Nephron (organoid): Measurements from ENCODE around the gene INTS11.

Experiments used
- H3K27ac Mint-ChIP-seq, 3 experiments: 2 replicates each; pipeline ENCODE4 v1.8.0; 2020; ENCODE audit warnings: mixed read lengths in 3 of 3, mild to moderate bottlenecking in 2 of 3, moderate library complexity in 1 of 3
- H3K27me3 Mint-ChIP-seq: 2 replicates; pipeline ENCODE4 v1.8.0; 2021; ENCODE audit warnings: low read depth, mild to moderate bottlenecking, moderate library complexity, mixed read lengths
- H3K36me3 Mint-ChIP-seq: 2 replicates; pipeline ENCODE4 v1.8.0; 2020; ENCODE audit warnings: low read depth, mixed read lengths
- H3K4me1 Mint-ChIP-seq: 2 replicates; pipeline ENCODE4 v1.8.0; 2020; ENCODE audit warnings: mixed read lengths
- H3K4me3 Mint-ChIP-seq, 3 experiments: 2 replicates each; pipeline ENCODE4 v1.8.0; 2020; ENCODE audit warnings: mild to moderate bottlenecking in 3 of 3, mixed read lengths in 3 of 3, moderate library complexity in 2 of 3
- H3K9me3 Mint-ChIP-seq: 2 replicates; pipeline ENCODE4 v1.8.0; 2020; ENCODE audit warnings: mixed read lengths
- CTCF ChIP-seq, 3 experiments: fragments of 200-600 bp; sonication (generic); IDR thresholded peaks; one replicate each; pipeline ENCODE4 v1.5.0; 2021; ENCODE audit warnings: antibody characterized with exemption in 3 of 3; ENCODE audit not compliant: unreplicated experiment in 3 of 3

The INTS11 gene

GRCh38 chr1:1307261-1307922 is 17.1 kb downstream of the INTS11 start:
- no peak for TF ChIP-seq CTCF (IDR thresholded peaks at IDR 0.05; ENCODE audit: unreplicated experiment in 3 of 3)
- peak overlapping the region; percentile 89 to 92 (median 90) for H3K4me3 Mint-ChIP-seq
- no peaks in the 10 kb centered on the region for H3K36me3 Mint-ChIP-seq
- H3K4me1 Mint-ChIP-seq = peaks cover 22% of the 10 kb centered on the region
- H3K9me3 Mint-ChIP-seq = no peaks in the 10 kb centered on the region
- no peaks in the 10 kb centered on the region for H3K27me3 Mint-ChIP-seq
- peak overlapping the region; percentile 51 to 81 (median 72) for H3K27ac Mint-ChIP-seq

DNA sequence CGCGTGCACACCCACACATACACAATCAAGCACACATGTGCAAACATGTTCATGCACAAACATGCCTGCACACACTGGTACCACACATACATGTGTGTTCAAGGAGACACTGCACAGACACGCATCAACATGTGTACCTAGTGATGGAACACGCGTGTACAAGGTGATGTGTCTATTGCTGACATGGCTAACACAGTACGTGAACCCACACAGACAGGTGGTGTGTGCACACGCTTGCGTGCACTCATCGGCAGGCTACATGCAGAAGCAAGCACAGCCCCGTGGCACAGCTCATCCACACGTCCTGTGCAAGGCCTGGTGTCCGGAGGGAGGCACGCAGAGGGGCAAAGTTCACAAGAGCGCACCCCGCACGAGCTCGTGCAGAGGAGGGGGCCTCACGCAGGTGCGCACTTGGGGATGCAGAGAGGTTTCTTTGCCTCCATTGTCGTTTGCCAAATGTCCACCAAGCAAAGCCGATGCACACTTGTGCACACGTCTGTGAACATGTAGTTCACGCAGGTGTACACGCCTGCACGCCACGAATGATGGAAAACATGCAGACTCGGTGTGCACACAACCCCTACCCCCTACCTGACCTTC is 17.7 kb downstream of the INTS11 start:
- Mint-ChIP-seq H3K4me1 (peaks cover 22% of the 10 kb centered on the region), H3K27ac (peak overlapping the region; percentile 51 to 81 (median 72)), H3K36me3 (no peaks in the 10 kb centered on the region), H3K27me3 (no peaks in the 10 kb centered on the region), H3K4me3 (peak overlapping the region; percentile 89 to 92 (median 90)), H3K9me3 (no peaks in the 10 kb centered on the region)
- no peak for TF ChIP-seq CTCF (IDR thresholded peaks at IDR 0.05; ENCODE audit: unreplicated experiment in 3 of 3)

DNA sequence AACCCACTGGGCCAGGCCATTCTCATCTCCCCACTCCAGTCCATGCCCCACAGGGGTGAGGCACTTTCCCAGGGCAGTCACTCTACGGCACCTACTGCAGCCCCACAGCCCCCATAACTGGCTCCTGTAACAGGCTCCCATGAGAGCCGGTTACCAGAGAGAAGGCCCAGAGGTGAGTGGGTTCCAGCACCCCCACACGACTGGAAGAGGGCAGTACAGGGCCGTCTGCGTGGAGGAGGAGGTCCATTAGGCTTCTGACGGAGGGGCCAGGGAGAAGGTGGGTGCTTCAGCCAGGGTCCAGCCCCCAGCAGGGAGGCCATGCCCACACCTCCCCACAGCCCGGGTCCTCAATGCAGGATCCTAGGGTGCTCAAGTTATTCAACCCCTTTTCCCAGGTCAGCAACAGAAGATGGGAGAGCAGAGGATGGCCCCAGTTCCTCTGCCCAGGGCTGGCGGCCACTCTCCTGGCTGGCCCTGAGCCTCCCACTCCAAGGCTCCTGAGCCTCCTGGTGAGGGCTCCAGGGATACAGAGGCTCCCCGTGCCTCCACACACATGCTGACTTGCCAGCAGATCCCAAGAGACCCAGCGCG is 18.3 kb downstream of the INTS11 start:
- no peaks in the 10 kb centered on the region for H3K9me3 Mint-ChIP-seq
- H3K27me3 Mint-ChIP-seq = no peaks in the 10 kb centered on the region
- no peaks in the 10 kb centered on the region for H3K36me3 Mint-ChIP-seq
- H3K4me3 Mint-ChIP-seq = peak overlapping the region; percentile 89 to 92 (median 90)
- TF ChIP-seq CTCF (IDR thresholded peaks at IDR 0.05; ENCODE audit: unreplicated experiment in 3 of 3) = no peak
- peak overlapping the region; percentile 51 to 81 (median 72) for H3K27ac Mint-ChIP-seq
- H3K4me1 Mint-ChIP-seq = peaks cover 22% of the 10 kb centered on the region

GRCh38 chr1:1305300-1306069 is 19.0 kb downstream of the INTS11 start:
- no peak for TF ChIP-seq CTCF (IDR thresholded peaks at IDR 0.05; ENCODE audit: unreplicated experiment in 3 of 3)
- H3K9me3 Mint-ChIP-seq = no peaks in the 10 kb centered on the region
- no peaks in the 10 kb centered on the region for H3K27me3 Mint-ChIP-seq
- H3K27ac Mint-ChIP-seq = peak overlapping the region; percentile 51 to 81 (median 60)
- peak overlapping the region; percentile 89 to 92 (median 90) for H3K4me3 Mint-ChIP-seq
- no peaks in the 10 kb centered on the region for H3K36me3 Mint-ChIP-seq
- H3K4me1 Mint-ChIP-seq = peaks cover 22% of the 10 kb centered on the region

DNA sequence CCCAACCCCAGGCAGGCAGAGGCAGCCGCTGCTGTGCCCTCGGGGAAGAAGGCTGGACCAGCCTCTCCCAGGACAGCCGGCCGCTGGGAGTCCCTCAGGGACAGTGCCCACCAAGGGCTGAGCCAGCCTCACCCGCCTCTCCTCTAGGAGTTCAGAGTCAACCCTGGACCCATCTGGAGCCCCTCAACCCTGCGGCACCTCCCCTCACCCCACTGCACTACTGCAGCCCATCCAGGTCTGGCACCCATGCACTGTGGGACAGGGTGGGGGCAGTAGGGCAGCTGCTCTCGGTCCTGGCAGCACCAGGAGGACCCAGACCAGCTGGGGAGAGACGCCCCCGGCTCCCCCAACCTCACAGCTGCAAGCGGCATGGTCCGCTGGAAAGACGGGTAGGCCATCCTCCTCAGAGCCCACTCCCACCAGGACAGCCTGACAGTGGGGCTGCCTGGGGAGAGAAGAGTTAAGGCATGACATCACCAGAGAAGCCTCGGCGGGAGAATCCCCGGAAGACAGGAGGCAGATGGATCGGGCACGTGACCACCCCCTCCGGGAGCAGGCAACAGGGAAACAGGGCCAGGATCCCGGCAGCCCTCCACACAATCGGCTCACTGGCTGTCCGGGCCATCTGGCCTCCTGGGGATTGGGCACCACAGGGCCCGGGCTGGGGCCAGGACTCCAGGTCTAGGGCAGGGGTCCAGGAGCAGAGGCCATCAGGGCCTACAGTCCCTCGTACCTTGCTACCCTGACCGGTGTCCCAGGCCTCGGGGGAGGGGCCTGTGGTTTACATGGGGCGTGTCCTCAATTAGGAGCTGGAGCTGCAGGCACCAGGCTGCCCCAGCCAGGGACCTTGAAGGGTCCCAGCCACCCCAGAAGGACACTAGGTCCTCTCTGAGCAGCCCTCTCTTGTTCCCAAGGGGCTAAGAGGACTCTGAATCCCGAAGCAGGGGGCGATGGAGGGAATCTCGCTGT is 19.8 kb downstream of the INTS11 start:
- Mint-ChIP-seq H3K27me3 (no peaks in the 10 kb centered on the region), H3K9me3 (no peaks in the 10 kb centered on the region), H3K36me3 (no peaks in the 10 kb centered on the region), H3K27ac (peak overlapping the region; percentile 65 to 76 (median 76)), H3K4me3 (peak overlapping the region; percentile 78 to 86 (median 86)), H3K4me1 (peaks cover 22% of the 10 kb centered on the region)
- no peak for TF ChIP-seq CTCF (IDR thresholded peaks at IDR 0.05; ENCODE audit: unreplicated experiment in 3 of 3)
